K562 (cell line): ENCODE measurements around the gene DGKZ. TPM values are rescaled to one million over a fixed set of nuclear protein-coding genes. Genes with fewer than 3 reads are reported as not detected.

Source experiments
- ARID2 ChIP-seq: fragments of 450-650 bp; IDR thresholded peaks from 2 replicates; pipeline ENCODE4 v1.6.1; 2017; ENCODE audit warnings: antibody characterized with exemption, mild to moderate bottlenecking
- ERF ChIP-seq: fragments of 450-650 bp; formaldehyde crosslinking; IDR thresholded peaks from 2 replicates; pipeline ENCODE4 v1.4.0; 2020; ENCODE audit warnings: mild to moderate bottlenecking, mixed read lengths
- FOXK2 ChIP-seq, 2 experiments: fragments of 450-650 bp; IDR thresholded peaks in 1 of 2; conservative IDR thresholded peaks in 1 of 2; 2 replicates each; pipeline ENCODE4 v1.6.1; 2016; ENCODE audit warnings: low read depth in 2 of 2, mild to moderate bottlenecking in 1 of 2
- KDM1A ChIP-seq, 2 experiments: fragments of 450-650 bp; IDR thresholded peaks; 2 replicates each; pipeline ENCODE4 v1.6.1; 2016; ENCODE audit warnings: mild to moderate bottlenecking in 2 of 2
- KLF1 ChIP-seq: fragments of 450-650 bp; IDR thresholded peaks from 2 replicates; pipeline ENCODE4 v1.6.1; 2016; ENCODE audit warnings: missing genetic modification characterization, missing compliant biosample characterization
- NFXL1 ChIP-seq: fragments of 450-650 bp; formaldehyde crosslinking; IDR thresholded peaks from 2 replicates; pipeline ENCODE4 v1.4.0; 2021; ENCODE audit warnings: mild to moderate bottlenecking
- NR2C2 ChIP-seq, 2 experiments: fragments of 200-800 bp in 1 of 2; sonication (Bioruptor generic) in 1 of 2; sonication (generic) in 1 of 2; formaldehyde crosslinking in 1 of 2; IDR thresholded peaks; 2 replicates each; pipeline versions ENCODE4 v1.6.1 to v1.8.0; 2016 to 2022; ENCODE audit warnings: mild to moderate bottlenecking in 1 of 2, missing compliant biosample characterization in 1 of 2, missing genetic modification characterization in 1 of 2, missing genetic modification reagents in 1 of 2
- POLR2G ChIP-seq: fragments of 200-400 bp; formaldehyde crosslinking; IDR thresholded peaks from 2 replicates; pipeline ENCODE4 v1.6.1; 2017; ENCODE audit warnings: low read depth, mild to moderate bottlenecking, antibody characterized with exemption, low read length, moderate library complexity
- POLR3A ChIP-seq: IDR thresholded peaks from 2 replicates; pipeline ENCODE4 v1.6.1; 2011; ENCODE audit warnings: borderline replicate concordance, mild to moderate bottlenecking, moderate library complexity; ENCODE audit not compliant: insufficient read length, insufficient read depth; ENCODE audit errors: extremely low read depth
- SAFB ChIP-seq: fragments of 200-400 bp; formaldehyde crosslinking; IDR thresholded peaks from 2 replicates; pipeline ENCODE4 v1.6.1; 2017; ENCODE audit warnings: low read depth, low read length, borderline replicate concordance
- SETDB1 ChIP-seq: IDR thresholded peaks from one replicate; pipeline ENCODE4 v1.6.1; 2012; ENCODE audit warnings: low read length, control low read depth, inconsistent platforms
- TEAD1 ChIP-seq, 2 experiments: fragments of 450-650 bp in 1 of 2; sonication (generic) in 1 of 2; formaldehyde crosslinking; IDR thresholded peaks; 2 replicates each; pipeline versions ENCODE4 v1.4.0 to v1.8.0; 2020 to 2022; ENCODE audit warnings: mild to moderate bottlenecking in 2 of 2, missing genetic modification reagents in 1 of 2
- WHSC1 ChIP-seq: IDR thresholded peaks from one replicate; pipeline ENCODE4 v1.6.1; 2012; ENCODE audit warnings: low read length, control low read depth, inconsistent platforms
- ZC3H4 ChIP-seq: sonication (generic); formaldehyde crosslinking; IDR thresholded peaks from 2 replicates; pipeline ENCODE4 v1.9.0; 2021; ENCODE audit warnings: missing genetic modification reagents, borderline replicate concordance
- ZKSCAN8 ChIP-seq: fragments of 200-800 bp; sonication (Bioruptor generic); IDR thresholded peaks from 2 replicates; pipeline ENCODE4 v1.6.1; 2016; ENCODE audit warnings: missing genetic modification characterization, missing compliant biosample characterization
- ZNF551 ChIP-seq: fragments of 250-450 bp; sonication (Bioruptor Pico); IDR thresholded peaks from 2 replicates; pipeline ENCODE4 v1.5.0; 2021; ENCODE audit warnings: mild to moderate bottlenecking, moderate library complexity
- ZNF707 ChIP-seq: fragments of 250-450 bp; sonication (Bioruptor Pico); conservative IDR thresholded peaks from 2 replicates; pipeline ENCODE4 v1.8.0; 2022; ENCODE audit warnings: inconsistent platforms, mild to moderate bottlenecking, moderate library complexity
- polyA plus RNA-seq, 8 experiments: library from polyadenylated mRNA; depleted of rRNA in 4 of 8; stranded (reverse) in 5 of 8; unstranded in 3 of 8; fragments of >200 nt; fragmentation: Nextera tagmentation in 2 of 8; fragmentation: Illumina TruSeq in 1 of 8; extraction: Ambion mirVana in 2 of 8; extraction: Trizol in 1 of 8; gene quantifications; 2 replicates each; pipeline versions ENCODE4 v1.2.1 to v1.2.3, GENCODE V29; 2011 to 2014; ENCODE audit warnings: inconsistent platforms in 1 of 8, missing spikeins in 1 of 8
- total RNA-seq, 7 experiments: library from RNA; depleted of rRNA in 6 of 7; stranded (reverse); fragments of >200 nt in 6 of 7; fragmentation: Illumina TruSeq in 2 of 7; extraction: Trizol in 2 of 7; gene quantifications; 2 replicates each; pipeline versions ENCODE4 v1.2.1 to v1.2.3, GENCODE V29; 2011 to 2021; ENCODE audit warnings: low replicate concordance in 1 of 7
- TF ChIP-seq, protein P1 (sequence below): fragments of 450-650 bp; IDR thresholded peaks from 2 replicates; pipeline ENCODE4 v1.6.1; 2016; ENCODE audit warnings: borderline replicate concordance
- TF ChIP-seq, protein P2 (sequence below), 3 experiments: fragments of 200-800 bp in 1 of 3; sonication (Bioruptor generic) in 1 of 3; sonication (generic) in 1 of 3; formaldehyde crosslinking in 1 of 3; IDR thresholded peaks; 2 replicates each; pipeline versions ENCODE4 v1.6.1 to v1.8.0; 2016 to 2022; ENCODE audit warnings: mild to moderate bottlenecking in 2 of 3, missing compliant biosample characterization in 2 of 3, missing genetic modification characterization in 2 of 3, missing genetic modification reagents in 1 of 3
- TF ChIP-seq, protein P3 (sequence below): fragments of 250-450 bp; sonication (Bioruptor Pico); IDR thresholded peaks from 2 replicates; pipeline ENCODE4 v1.8.0; 2022; ENCODE audit warnings: moderate library complexity, mild to moderate bottlenecking, inconsistent platforms
- TF ChIP-seq, protein P4 (sequence below): sonication (generic); formaldehyde crosslinking; IDR thresholded peaks from 2 replicates; pipeline ENCODE4 v1.8.0; 2022; ENCODE audit warnings: mild to moderate bottlenecking, low read depth, missing genetic modification reagents

The DGKZ gene
- total and polyA plus RNA-seq, 9 of the 15 experiments (the other 6 are each of a cell fraction or from before 2014, with no cell fraction given) = 0.51 to 100 (median 44.2) TPM

GRCh38 chr11:46392421-46393230 is 45.4 kb downstream of the DGKZ start (continued):
- TF ChIP-seq ZC3H4 (CRISPR knock-in tag) (no peak), NFXL1 (CRISPR knock-in tag) (no peak), ARID2 (no peak), ZKSCAN8 (CRISPR knock-in tag) (no peak), KLF1 (peak; percentile 37; the same call in 1 of the 2 replicates), POLR2G (peak; percentile 66), TEAD1 (CRISPR knock-in tag; IDR thresholded peaks at IDR 0.05) (peak; percentile 37 to 85; a peak in 2 of 4 replicates), FOXK2 (conservative IDR thresholded peaks at IDR 0.05 in 1 of 2, IDR thresholded peaks at IDR 0.05 in 1 of 2; ENCODE audit: low read depth in 2 of 2) (no peak), NR2C2 (CRISPR knock-in tag; IDR thresholded peaks at IDR 0.05) (peak; percentile 78; the same call in 1 of the 2 replicates), NR2C2 (tag; IDR thresholded peaks at IDR 0.05) (no peak), POLR3A (no peak), SAFB (no peak), ZNF551 (CRISPR knock-in tag) (no peak), ERF (CRISPR knock-in tag) (no peak), KDM1A (IDR thresholded peaks at IDR 0.05) (peak in 1 of 2 experiments; percentile 39; a peak in 1 of 4 replicates), WHSC1 (no peak), SETDB1 (no peak), ZNF707 (no peak)
- TF ChIP-seq, protein P1, sequence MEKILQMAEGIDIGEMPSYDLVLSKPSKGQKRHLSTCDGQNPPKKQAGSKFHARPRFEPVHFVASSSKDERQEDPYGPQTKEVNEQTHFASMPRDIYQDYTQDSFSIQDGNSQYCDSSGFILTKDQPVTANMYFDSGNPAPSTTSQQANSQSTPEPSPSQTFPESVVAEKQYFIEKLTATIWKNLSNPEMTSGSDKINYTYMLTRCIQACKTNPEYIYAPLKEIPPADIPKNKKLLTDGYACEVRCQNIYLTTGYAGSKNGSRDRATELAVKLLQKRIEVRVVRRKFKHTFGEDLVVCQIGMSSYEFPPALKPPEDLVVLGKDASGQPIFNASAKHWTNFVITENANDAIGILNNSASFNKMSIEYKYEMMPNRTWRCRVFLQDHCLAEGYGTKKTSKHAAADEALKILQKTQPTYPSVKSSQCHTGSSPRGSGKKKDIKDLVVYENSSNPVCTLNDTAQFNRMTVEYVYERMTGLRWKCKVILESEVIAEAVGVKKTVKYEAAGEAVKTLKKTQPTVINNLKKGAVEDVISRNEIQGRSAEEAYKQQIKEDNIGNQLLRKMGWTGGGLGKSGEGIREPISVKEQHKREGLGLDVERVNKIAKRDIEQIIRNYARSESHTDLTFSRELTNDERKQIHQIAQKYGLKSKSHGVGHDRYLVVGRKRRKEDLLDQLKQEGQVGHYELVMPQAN = peak; percentile 87
- TF ChIP-seq, protein P2, sequence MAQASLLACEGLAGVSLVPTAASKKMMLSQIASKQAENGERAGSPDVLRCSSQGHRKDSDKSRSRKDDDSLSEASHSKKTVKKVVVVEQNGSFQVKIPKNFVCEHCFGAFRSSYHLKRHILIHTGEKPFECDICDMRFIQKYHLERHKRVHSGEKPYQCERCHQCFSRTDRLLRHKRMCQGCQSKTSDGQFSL (CRISPR knock-in tag; IDR thresholded peaks at IDR 0.05) = peak; percentile 68; the same call in 1 of the 2 replicates
- TF ChIP-seq, protein P2 (tag; IDR thresholded peaks at IDR 0.05) = no peak
- TF ChIP-seq, protein P3, sequence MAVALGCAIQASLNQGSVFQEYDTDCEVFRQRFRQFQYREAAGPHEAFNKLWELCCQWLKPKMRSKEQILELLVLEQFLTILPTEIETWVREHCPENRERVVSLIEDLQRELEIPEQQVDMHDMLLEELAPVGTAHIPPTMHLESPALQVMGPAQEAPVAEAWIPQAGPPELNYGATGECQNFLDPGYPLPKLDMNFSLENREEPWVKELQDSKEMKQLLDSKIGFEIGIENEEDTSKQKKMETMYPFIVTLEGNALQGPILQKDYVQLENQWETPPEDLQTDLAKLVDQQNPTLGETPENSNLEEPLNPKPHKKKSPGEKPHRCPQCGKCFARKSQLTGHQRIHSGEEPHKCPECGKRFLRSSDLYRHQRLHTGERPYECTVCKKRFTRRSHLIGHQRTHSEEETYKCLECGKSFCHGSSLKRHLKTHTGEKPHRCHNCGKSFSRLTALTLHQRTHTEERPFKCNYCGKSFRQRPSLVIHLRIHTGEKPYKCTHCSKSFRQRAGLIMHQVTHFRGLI = no peak
- TF ChIP-seq, protein P4, sequence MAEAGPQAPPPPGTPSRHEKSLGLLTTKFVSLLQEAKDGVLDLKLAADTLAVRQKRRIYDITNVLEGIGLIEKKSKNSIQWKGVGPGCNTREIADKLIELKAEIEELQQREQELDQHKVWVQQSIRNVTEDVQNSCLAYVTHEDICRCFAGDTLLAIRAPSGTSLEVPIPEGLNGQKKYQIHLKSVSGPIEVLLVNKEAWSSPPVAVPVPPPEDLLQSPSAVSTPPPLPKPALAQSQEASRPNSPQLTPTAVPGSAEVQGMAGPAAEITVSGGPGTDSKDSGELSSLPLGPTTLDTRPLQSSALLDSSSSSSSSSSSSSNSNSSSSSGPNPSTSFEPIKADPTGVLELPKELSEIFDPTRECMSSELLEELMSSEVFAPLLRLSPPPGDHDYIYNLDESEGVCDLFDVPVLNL = peak; percentile 72; the same call in 1 of the 2 replicates
